Measurements from ENCODE around the gene RNF223. TPM values are rescaled to one million over a fixed set of nuclear protein-coding genes. Genes with fewer than 3 reads are reported as not detected.

The RNF223 gene
- polyA plus RNA-seq, 1 experiment: not detected

- Histone ChIP-seq H3K27ac (ENCODE audit: low read depth, low read length) (no peak overlapping the region), H3K4me3 (ENCODE audit: low read depth, low read length) (no peak overlapping the region), H3K27me3 (ENCODE audit: control insufficient read depth, insufficient read depth, low read length) (no peaks in the 10 kb centered on the region), H3K9me3 (ENCODE audit: control insufficient read depth, insufficient read depth, low read length) (peaks cover 6% of the 10 kb centered on the region; the same call in 1 of the 2 replicates)
- no peak for TF ChIP-seq CTCF (IDR thresholded peaks at IDR 0.05; ENCODE audit: low read depth, low read length)
- ChIA-PET POLR2A (no interaction called here), CTCF (no interaction called here)
- no peak for DNase-seq (ENCODE audit: low read depth, low spot score)
These were observed 12.8 kb upstream of the RNF223 start for GRCh38 chr1:1086911-1087341.

- Histone ChIP-seq H3K27me3 (ENCODE audit: control insufficient read depth, insufficient read depth, low read length) (no peaks in the 10 kb centered on the region), H3K27ac (ENCODE audit: low read depth, low read length) (no peak overlapping the region), H3K9me3 (ENCODE audit: control insufficient read depth, insufficient read depth, low read length) (peaks cover 3% of the 10 kb centered on the region; the same call in 1 of the 2 replicates), H3K4me3 (ENCODE audit: low read depth, low read length) (no peak overlapping the region)
- no peak for TF ChIP-seq CTCF (IDR thresholded peaks at IDR 0.05; ENCODE audit: low read depth, low read length)
- DNase-seq (ENCODE audit: low read depth, low spot score): no peak
- ChIA-PET CTCF (no interaction called here), POLR2A (interaction anchor here (0.6 kb wide), 1 partner anchor 27 kb away, joined by 4 read pairs; no protein-coding TSS in a partner anchor)
These were observed 12.1 kb upstream of the RNF223 start for GRCh38 chr1:1085911-1086841.

- CTCF ChIA-PET: no interaction called here
- no peak overlapping the region for H3K4me3 ChIP-seq (ENCODE audit: low read depth, low read length)
These were observed 11.2 kb upstream of the RNF223 start for GRCh38 chr1:1085171-1085841.

GRCh38 chr1:1084372-1085170, 10.5 kb upstream of the RNF223 start:
- ChIA-PET CTCF (no interaction called here), POLR2A (no interaction called here)
- H3K27me3 ChIP-seq (ENCODE audit: control insufficient read depth, insufficient read depth, low read length): no peaks in the 10 kb centered on the region
- DNase-seq (ENCODE audit: low read depth, low spot score): no peak
- H3K27ac ChIP-seq (ENCODE audit: low read depth, low read length): no peak overlapping the region
- no peak overlapping the region for H3K4me3 ChIP-seq (ENCODE audit: low read depth, low read length)
- TF ChIP-seq CTCF (IDR thresholded peaks at IDR 0.05; ENCODE audit: low read depth, low read length): no peak
- no peaks in the 10 kb centered on the region; the same call in 1 of the 2 replicates for H3K9me3 ChIP-seq (ENCODE audit: control insufficient read depth, insufficient read depth, low read length)

More at GRCh38 chr1:1085171-1085841, 11.2 kb upstream of the RNF223 start:
- H3K9me3 ChIP-seq (ENCODE audit: control insufficient read depth, insufficient read depth, low read length): no peaks in the 10 kb centered on the region; the same call in 1 of the 2 replicates
- POLR2A ChIA-PET: interaction anchor here (0.6 kb wide), 1 partner anchor 28 kb away, joined by 4 read pairs; no protein-coding TSS in a partner anchor
- H3K27ac ChIP-seq (ENCODE audit: low read depth, low read length): no peak overlapping the region
- no peak for TF ChIP-seq CTCF (IDR thresholded peaks at IDR 0.05; ENCODE audit: low read depth, low read length)
- no peaks in the 10 kb centered on the region for H3K27me3 ChIP-seq (ENCODE audit: control insufficient read depth, insufficient read depth, low read length)
- DNase-seq (ENCODE audit: low read depth, low spot score): no peak
